22Rv1 (cell line): ENCODE results near the gene STRAP.

Source experiments
- ZFX ChIP-seq: fragments of 450-650 bp; IDR thresholded peaks from 2 replicates; pipeline ENCODE4 v1.6.1; 2017; ENCODE audit warnings: antibody characterized with exemption, borderline replicate concordance
- TF ChIP-seq, protein P1 (sequence below): fragments of 450-650 bp; IDR thresholded peaks from 2 replicates; pipeline ENCODE4 v1.5.1; 2017; ENCODE audit warnings: mild to moderate bottlenecking

DNA sequence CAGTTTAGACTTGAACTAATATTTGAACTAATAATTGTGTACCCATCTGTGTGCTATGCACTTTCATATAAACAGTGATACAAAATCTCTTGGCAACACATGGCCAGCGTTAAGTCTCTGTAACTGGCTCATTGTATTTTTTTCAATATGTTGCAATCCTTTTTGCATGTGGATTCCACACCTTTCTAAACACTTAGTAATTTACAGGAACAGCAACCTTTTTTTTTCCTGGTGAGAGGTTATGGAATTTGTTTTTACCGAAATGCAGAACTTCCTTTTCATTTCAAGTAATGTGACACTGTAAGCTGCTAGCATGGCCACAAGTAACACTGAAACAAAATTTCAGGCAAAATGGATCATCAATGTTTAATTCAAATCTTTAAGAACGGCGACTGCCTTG is 47.6 kb upstream of the STRAP start:
- TF ChIP-seq, protein P1, sequence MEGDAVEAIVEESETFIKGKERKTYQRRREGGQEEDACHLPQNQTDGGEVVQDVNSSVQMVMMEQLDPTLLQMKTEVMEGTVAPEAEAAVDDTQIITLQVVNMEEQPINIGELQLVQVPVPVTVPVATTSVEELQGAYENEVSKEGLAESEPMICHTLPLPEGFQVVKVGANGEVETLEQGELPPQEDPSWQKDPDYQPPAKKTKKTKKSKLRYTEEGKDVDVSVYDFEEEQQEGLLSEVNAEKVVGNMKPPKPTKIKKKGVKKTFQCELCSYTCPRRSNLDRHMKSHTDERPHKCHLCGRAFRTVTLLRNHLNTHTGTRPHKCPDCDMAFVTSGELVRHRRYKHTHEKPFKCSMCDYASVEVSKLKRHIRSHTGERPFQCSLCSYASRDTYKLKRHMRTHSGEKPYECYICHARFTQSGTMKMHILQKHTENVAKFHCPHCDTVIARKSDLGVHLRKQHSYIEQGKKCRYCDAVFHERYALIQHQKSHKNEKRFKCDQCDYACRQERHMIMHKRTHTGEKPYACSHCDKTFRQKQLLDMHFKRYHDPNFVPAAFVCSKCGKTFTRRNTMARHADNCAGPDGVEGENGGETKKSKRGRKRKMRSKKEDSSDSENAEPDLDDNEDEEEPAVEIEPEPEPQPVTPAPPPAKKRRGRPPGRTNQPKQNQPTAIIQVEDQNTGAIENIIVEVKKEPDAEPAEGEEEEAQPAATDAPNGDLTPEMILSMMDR, result no peak
- no peak for TF ChIP-seq ZFX
